ENCODE results near the gene CCNB1IP1.

DNA sequence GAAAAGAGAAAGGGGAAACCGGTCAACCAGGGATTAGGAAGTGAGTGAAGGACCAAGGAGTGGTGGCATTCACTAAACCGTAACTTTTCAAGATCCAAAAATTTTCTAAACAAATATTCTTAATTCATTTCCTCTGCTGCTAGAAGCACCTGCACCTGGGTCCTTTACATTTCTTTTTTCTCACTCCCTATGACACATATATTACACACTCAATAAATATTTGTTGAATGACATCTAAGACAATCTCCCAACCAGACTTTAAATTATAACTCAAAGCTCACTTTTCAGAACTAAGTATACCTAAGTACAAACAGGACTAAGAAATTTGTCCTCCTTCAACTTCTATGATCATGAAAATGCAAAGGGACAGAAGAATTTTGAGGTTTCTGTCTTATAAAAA lies 38.4 kb downstream of the CCNB1IP1 start:
- TF ChIP-seq, protein P1, sequence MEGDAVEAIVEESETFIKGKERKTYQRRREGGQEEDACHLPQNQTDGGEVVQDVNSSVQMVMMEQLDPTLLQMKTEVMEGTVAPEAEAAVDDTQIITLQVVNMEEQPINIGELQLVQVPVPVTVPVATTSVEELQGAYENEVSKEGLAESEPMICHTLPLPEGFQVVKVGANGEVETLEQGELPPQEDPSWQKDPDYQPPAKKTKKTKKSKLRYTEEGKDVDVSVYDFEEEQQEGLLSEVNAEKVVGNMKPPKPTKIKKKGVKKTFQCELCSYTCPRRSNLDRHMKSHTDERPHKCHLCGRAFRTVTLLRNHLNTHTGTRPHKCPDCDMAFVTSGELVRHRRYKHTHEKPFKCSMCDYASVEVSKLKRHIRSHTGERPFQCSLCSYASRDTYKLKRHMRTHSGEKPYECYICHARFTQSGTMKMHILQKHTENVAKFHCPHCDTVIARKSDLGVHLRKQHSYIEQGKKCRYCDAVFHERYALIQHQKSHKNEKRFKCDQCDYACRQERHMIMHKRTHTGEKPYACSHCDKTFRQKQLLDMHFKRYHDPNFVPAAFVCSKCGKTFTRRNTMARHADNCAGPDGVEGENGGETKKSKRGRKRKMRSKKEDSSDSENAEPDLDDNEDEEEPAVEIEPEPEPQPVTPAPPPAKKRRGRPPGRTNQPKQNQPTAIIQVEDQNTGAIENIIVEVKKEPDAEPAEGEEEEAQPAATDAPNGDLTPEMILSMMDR (IDR thresholded peaks at IDR 0.05), result no peak
- TF ChIP-seq POLR2A (IDR thresholded peaks at IDR 0.05), result no peak

Measured in lower leg skin (tissue), 3 donors.